ENCODE measurements around the gene MTCH1.

GRCh38 chr6:37022135-37022863 lies 36.3 kb upstream of the MTCH1 start:
- no peak for TF ChIP-seq BHLHE40 (IDR thresholded peaks at IDR 0.05; ENCODE audit: borderline replicate concordance)
- no peak for TF ChIP-seq ZNF384 (IDR thresholded peaks at IDR 0.05)
- TF ChIP-seq SUZ12 (IDR thresholded peaks at IDR 0.05) = no peak
- no peak for TF ChIP-seq ARNT (IDR thresholded peaks at IDR 0.05)
- no peak for TF ChIP-seq FOXM1 (IDR thresholded peaks at IDR 0.05; ENCODE audit: borderline replicate concordance)
- TF ChIP-seq CTBP1 (IDR thresholded peaks at IDR 0.05; ENCODE audit: borderline replicate concordance) = no peak

Data from HEK293T (cell line).